Raji (cell line): Measurements from ENCODE around the gene SOHLH2.

ENCODE experiments used
- POLR2A ChIP-seq: IDR thresholded peaks from 2 replicates; pipeline ENCODE4 v1.6.1; 2011; ENCODE audit warnings: low read depth, low read length, control low read depth; ENCODE audit not compliant: insufficient read depth

The SOHLH2 gene

DNA sequence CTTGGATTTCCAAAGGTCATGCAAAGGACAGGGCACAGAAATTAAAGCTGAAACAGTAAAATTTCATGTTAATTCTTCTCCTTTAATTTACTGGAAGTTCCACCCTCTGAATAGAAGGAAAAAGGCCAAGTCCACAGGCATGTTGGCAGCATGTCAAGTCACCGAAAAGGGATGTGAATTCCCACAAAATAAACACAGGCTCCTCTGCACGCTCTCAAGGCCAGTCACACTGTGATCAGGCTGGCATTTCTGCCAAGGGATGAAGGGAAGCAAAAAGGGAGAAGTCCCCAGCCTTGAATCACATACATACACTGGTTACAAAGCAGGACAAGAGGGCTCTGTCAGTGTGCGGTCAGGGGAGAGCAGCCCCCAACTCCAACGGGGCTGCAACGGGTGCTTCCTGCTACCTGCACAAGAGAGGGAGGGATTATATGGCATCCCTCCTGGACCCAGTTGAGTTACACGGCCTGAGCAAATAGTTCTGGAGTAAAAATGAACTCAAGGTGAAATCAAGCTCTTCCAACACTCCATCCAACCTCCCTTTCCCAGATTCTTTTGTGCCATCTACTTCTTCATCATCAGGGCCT is 90.0 kb downstream of the SOHLH2 start:
- no peak for TF ChIP-seq POLR2A
